GM23338 (cell line): Measurements from ENCODE around the gene C2orf72. TPM values are rescaled to one million over a fixed set of nuclear protein-coding genes. Genes with fewer than 3 reads are reported as not detected.

Experiments used
- ATAC-seq: fragments of 200-7000 bp; cut with Tn5 transposase; 3 replicates; pipeline ENCODE4 v1.9.1; 2020
- DNase-seq: peaks from one replicate; pipeline ENCODE4 v3.0.0-alpha.2; 2015; ENCODE audit warnings: low spot score
- H2AFZ ChIP-seq: fragments of 200-600 bp; sonication (generic); 2 replicates; pipeline ENCODE4 v1.8.0; 2016; ENCODE audit warnings: antibody characterized with exemption, mild to moderate bottlenecking, moderate library complexity
- H3F3A ChIP-seq: fragments of 200-600 bp; sonication (generic); replicated peaks from 2 replicates; pipeline ENCODE4 v1.8.0; 2017; ENCODE audit warnings: antibody characterized with exemption, mixed run types, low read depth
- H3K27ac ChIP-seq: fragments of 200-600 bp; sonication (generic); 2 replicates; pipeline ENCODE4 v1.6.1; 2016; ENCODE audit warnings: low read depth
- H3K27me3 ChIP-seq: fragments of 200-600 bp; sonication (generic); 2 replicates; pipeline ENCODE4 v1.8.0; 2016; ENCODE audit warnings: mild to moderate bottlenecking, mixed run types, moderate library complexity; ENCODE audit not compliant: insufficient read depth
- H3K36me3 ChIP-seq: fragments of 200-600 bp; sonication (generic); 2 replicates; pipeline ENCODE4 v1.8.0; 2016; ENCODE audit warnings: mild to moderate bottlenecking; ENCODE audit not compliant: insufficient read depth
- H3K4me1 ChIP-seq: fragments of 200-600 bp; sonication (generic); 2 replicates; pipeline ENCODE4 v1.8.0; 2016; ENCODE audit warnings: mild to moderate bottlenecking, moderate library complexity; ENCODE audit not compliant: insufficient read depth
- H3K4me2 ChIP-seq: fragments of 200-600 bp; sonication (generic); 2 replicates; pipeline ENCODE4 v1.7.1; 2017; ENCODE audit warnings: mixed run types
- H3K4me3 ChIP-seq: fragments of 200-600 bp; sonication (generic); 2 replicates; pipeline ENCODE4 v1.6.1; 2016; ENCODE audit warnings: mixed run types
- H3K79me2 ChIP-seq: fragments of 200-600 bp; sonication (generic); replicated peaks from 2 replicates; pipeline ENCODE4 v1.8.0; 2017; ENCODE audit warnings: mild to moderate bottlenecking; ENCODE audit not compliant: insufficient read depth
- H3K9me2 ChIP-seq: fragments of 200-600 bp; sonication (generic); 2 replicates; pipeline ENCODE4 v1.8.0; 2017; ENCODE audit not compliant: insufficient read depth
- H4K20me1 ChIP-seq: fragments of 200-600 bp; sonication (generic); replicated peaks from 2 replicates; pipeline ENCODE4 v1.8.0; 2017; ENCODE audit warnings: mild to moderate bottlenecking; ENCODE audit not compliant: insufficient read depth
- H3K27ac Mint-ChIP-seq: 2 replicates; pipeline ENCODE4 v1.8.0; 2020; ENCODE audit warnings: inconsistent platforms, mild to moderate bottlenecking, moderate library complexity, mixed read lengths
- H3K27me3 Mint-ChIP-seq: 3 replicates; pipeline ENCODE4 v1.8.0; 2022; ENCODE audit warnings: low read depth, mild to moderate bottlenecking, moderate library complexity, mixed read lengths, inconsistent platforms; ENCODE audit not compliant: insufficient read depth, poor library complexity
- H3K36me3 Mint-ChIP-seq: 3 replicates; pipeline ENCODE4 v1.8.0; 2021; ENCODE audit warnings: low read depth, mild to moderate bottlenecking, inconsistent platforms, moderate library complexity, mixed read lengths
- H3K4me1 Mint-ChIP-seq: 3 replicates; pipeline ENCODE4 v1.8.0; 2020; ENCODE audit warnings: mild to moderate bottlenecking, inconsistent platforms, mixed read lengths
- H3K4me3 Mint-ChIP-seq: 3 replicates; pipeline ENCODE4 v1.8.0; 2021; ENCODE audit warnings: moderate library complexity, mild to moderate bottlenecking, inconsistent platforms, mixed read lengths
- H3K9me3 Mint-ChIP-seq: 3 replicates; pipeline ENCODE4 v1.8.0; 2020; ENCODE audit warnings: moderate library complexity, mild to moderate bottlenecking, inconsistent platforms, mixed read lengths
- CREB1 ChIP-seq: fragments of 250-450 bp; sonication (Bioruptor Pico); IDR thresholded peaks from 2 replicates; pipeline ENCODE4 v1.5.0; 2020; ENCODE audit warnings: low read depth, mild to moderate bottlenecking, moderate library complexity
- EZH2 ChIP-seq: fragments of 200-600 bp; sonication (generic); IDR thresholded peaks from one replicate; pipeline ENCODE4 v1.8.0; 2017; ENCODE audit warnings: antibody characterized with exemption, mild to moderate bottlenecking, low read depth; ENCODE audit not compliant: unreplicated experiment
- EZH2phosphoT487 ChIP-seq: fragments of 200-600 bp; sonication (generic); IDR thresholded peaks from one replicate; pipeline ENCODE4 v1.8.1; 2018; ENCODE audit warnings: antibody characterized with exemption; ENCODE audit not compliant: unreplicated experiment
- JUNB ChIP-seq: IDR thresholded peaks from one replicate; pipeline ENCODE4 v1.6.1; 2016; ENCODE audit warnings: antibody characterized with exemption; ENCODE audit not compliant: unreplicated experiment
- NANOG ChIP-seq: IDR thresholded peaks from 2 replicates; pipeline ENCODE4 v1.6.1; 2016; ENCODE audit warnings: antibody characterized with exemption, borderline replicate concordance
- POLR2AphosphoS5 ChIP-seq: IDR thresholded peaks from 2 replicates; pipeline ENCODE4 v1.6.1; 2016; ENCODE audit warnings: antibody characterized with exemption, low read depth
- STAT1 ChIP-seq: IDR thresholded peaks from one replicate; pipeline ENCODE4 v1.6.1; 2016; ENCODE audit warnings: antibody characterized with exemption; ENCODE audit not compliant: unreplicated experiment
- ZNF331 ChIP-seq: fragments of 250-450 bp; sonication (Bioruptor Pico); IDR thresholded peaks from 2 replicates; pipeline ENCODE4 v1.5.0; 2020; ENCODE audit warnings: low read depth, mild to moderate bottlenecking, moderate library complexity
- polyA plus RNA-seq: library from polyadenylated mRNA; unstranded; fragments of >200 nt; fragmentation: Nextera tagmentation; extraction: Ambion mirVana; gene quantifications from 2 replicates; pipeline ENCODE4 v1.2.1, GENCODE V29; 2016
- total RNA-seq: library from RNA; depleted of rRNA; stranded (reverse); fragments of >200 nt; shearing (Covaris generic); gene quantifications from 2 replicates; pipeline ENCODE4 v1.2.3, GENCODE V29; 2014
- TF ChIP-seq, protein P1 (sequence below): IDR thresholded peaks from 2 replicates; pipeline ENCODE4 v1.6.1; 2016; ENCODE audit warnings: antibody characterized with exemption
- TF ChIP-seq, protein P2 (sequence below): IDR thresholded peaks from one replicate; pipeline ENCODE4 v1.6.1; 2018; ENCODE audit warnings: antibody characterized with exemption; ENCODE audit not compliant: unreplicated experiment
- TF ChIP-seq, protein P3 (sequence below), 2 experiments: fragments of 200-600 bp in 1 of 2; sonication (generic) in 1 of 2; conservative IDR thresholded peaks; 2 replicates each; pipeline versions ENCODE4 v1.5.1 to v1.6.1; 2016 to 2017; ENCODE audit warnings: antibody characterized with exemption in 2 of 2, low read depth in 2 of 2, mild to moderate bottlenecking in 2 of 2, moderate library complexity in 1 of 2

The C2orf72 gene
- total and polyA plus RNA-seq, 2 experiments from 2014 or later, result 0.37 to 1.4 TPM

DNA sequence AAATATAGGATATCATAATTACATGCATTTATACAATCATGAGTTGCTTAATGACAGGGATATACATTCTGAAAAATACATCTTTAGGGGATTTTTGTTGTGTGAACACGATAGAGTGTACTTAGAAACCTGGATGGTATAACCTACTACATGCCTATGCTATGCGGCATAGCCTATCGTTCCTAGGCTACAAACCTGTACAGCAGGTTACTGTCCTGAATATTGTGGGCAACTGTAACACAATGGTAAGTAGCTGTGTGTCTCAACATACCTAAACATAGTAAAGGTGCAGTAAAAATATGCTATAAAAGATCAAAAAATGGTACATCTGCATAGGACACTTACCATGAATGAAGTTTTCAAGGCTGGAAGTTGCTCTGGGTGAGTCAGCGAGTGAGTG lies 6.5 kb downstream of the C2orf72 start (continued):
- TF ChIP-seq, protein P1, sequence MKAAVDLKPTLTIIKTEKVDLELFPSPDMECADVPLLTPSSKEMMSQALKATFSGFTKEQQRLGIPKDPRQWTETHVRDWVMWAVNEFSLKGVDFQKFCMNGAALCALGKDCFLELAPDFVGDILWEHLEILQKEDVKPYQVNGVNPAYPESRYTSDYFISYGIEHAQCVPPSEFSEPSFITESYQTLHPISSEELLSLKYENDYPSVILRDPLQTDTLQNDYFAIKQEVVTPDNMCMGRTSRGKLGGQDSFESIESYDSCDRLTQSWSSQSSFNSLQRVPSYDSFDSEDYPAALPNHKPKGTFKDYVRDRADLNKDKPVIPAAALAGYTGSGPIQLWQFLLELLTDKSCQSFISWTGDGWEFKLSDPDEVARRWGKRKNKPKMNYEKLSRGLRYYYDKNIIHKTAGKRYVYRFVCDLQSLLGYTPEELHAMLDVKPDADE, result no peak
- TF ChIP-seq, protein P2, sequence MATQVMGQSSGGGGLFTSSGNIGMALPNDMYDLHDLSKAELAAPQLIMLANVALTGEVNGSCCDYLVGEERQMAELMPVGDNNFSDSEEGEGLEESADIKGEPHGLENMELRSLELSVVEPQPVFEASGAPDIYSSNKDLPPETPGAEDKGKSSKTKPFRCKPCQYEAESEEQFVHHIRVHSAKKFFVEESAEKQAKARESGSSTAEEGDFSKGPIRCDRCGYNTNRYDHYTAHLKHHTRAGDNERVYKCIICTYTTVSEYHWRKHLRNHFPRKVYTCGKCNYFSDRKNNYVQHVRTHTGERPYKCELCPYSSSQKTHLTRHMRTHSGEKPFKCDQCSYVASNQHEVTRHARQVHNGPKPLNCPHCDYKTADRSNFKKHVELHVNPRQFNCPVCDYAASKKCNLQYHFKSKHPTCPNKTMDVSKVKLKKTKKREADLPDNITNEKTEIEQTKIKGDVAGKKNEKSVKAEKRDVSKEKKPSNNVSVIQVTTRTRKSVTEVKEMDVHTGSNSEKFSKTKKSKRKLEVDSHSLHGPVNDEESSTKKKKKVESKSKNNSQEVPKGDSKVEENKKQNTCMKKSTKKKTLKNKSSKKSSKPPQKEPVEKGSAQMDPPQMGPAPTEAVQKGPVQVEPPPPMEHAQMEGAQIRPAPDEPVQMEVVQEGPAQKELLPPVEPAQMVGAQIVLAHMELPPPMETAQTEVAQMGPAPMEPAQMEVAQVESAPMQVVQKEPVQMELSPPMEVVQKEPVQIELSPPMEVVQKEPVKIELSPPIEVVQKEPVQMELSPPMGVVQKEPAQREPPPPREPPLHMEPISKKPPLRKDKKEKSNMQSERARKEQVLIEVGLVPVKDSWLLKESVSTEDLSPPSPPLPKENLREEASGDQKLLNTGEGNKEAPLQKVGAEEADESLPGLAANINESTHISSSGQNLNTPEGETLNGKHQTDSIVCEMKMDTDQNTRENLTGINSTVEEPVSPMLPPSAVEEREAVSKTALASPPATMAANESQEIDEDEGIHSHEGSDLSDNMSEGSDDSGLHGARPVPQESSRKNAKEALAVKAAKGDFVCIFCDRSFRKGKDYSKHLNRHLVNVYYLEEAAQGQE, result no peak
- TF ChIP-seq STAT1, result no peak
- no peak for TF ChIP-seq POLR2AphosphoS5
- no peak for TF ChIP-seq NANOG
- no peak for TF ChIP-seq EZH2phosphoT487
- no peak for TF ChIP-seq JUNB

DNA sequence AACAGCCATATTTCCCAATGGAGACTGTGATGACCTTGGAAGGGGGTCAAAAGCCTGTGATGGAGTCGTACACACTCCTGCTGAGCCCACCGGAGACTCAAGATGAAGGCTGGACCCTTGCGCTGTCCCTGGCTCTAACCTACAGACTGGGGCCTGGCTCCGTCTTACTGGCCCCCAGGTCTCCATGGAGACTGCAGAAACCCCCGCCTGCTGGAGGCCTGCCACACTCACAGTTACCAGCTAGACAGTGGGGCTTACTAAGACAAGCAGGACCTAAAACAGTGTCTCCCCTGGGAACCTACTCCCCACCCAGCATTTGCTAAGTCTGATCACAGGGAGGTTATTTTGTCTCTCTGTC lies 9.6 kb downstream of the C2orf72 start:
- Histone ChIP-seq H3K27ac (no peak overlapping the region), H3K4me3 (no peak overlapping the region), H3K27me3 (peaks cover 12% of the 10 kb centered on the region), H3K4me2 (no peak overlapping the region), H3K79me2 (no peaks in the 10 kb centered on the region), H2AFZ (no peak overlapping the region), H3K4me1 (no peaks in the 10 kb centered on the region), H3F3A (no peaks in the 10 kb centered on the region), H3K9me2 (no peaks in the 10 kb centered on the region), H3K36me3 (no peaks in the 10 kb centered on the region), H4K20me1 (no peaks in the 10 kb centered on the region)
- peaks cover 3% of the 10 kb centered on the region; the same call in 1 of the 3 replicates for H3K4me1 Mint-ChIP-seq
- no peaks in the 10 kb centered on the region for H3K36me3 Mint-ChIP-seq
- peaks cover 9% of the 10 kb centered on the region for H3K27me3 Mint-ChIP-seq
- H3K27ac Mint-ChIP-seq, result no peak overlapping the region
- no peaks in the 10 kb centered on the region for H3K9me3 Mint-ChIP-seq
- no peak overlapping the region for H3K4me3 Mint-ChIP-seq
- DNase-seq (no peak), ATAC-seq (no peak)
- TF ChIP-seq EZH2phosphoT487 (no peak), ZNF331 (no peak), CREB1 (CRISPR knock-in tag) (no peak), EZH2 (no peak)
- TF ChIP-seq, protein P2, result no peak
- TF ChIP-seq, protein P1, result no peak
- TF ChIP-seq, protein P3, sequence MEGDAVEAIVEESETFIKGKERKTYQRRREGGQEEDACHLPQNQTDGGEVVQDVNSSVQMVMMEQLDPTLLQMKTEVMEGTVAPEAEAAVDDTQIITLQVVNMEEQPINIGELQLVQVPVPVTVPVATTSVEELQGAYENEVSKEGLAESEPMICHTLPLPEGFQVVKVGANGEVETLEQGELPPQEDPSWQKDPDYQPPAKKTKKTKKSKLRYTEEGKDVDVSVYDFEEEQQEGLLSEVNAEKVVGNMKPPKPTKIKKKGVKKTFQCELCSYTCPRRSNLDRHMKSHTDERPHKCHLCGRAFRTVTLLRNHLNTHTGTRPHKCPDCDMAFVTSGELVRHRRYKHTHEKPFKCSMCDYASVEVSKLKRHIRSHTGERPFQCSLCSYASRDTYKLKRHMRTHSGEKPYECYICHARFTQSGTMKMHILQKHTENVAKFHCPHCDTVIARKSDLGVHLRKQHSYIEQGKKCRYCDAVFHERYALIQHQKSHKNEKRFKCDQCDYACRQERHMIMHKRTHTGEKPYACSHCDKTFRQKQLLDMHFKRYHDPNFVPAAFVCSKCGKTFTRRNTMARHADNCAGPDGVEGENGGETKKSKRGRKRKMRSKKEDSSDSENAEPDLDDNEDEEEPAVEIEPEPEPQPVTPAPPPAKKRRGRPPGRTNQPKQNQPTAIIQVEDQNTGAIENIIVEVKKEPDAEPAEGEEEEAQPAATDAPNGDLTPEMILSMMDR (conservative IDR thresholded peaks at IDR 0.05; ENCODE audit: low read depth in 2 of 2), result no peak
